Epithelial cell of esophagus (primary cell): ENCODE data around the gene YTHDC1.

Experiments
- DNase-seq: peaks from one replicate; pipeline ENCODE4 v3.0.0; 2010; ENCODE audit warnings: low read depth
- H3K4me3 ChIP-seq: 2 replicates; pipeline ENCODE4 v1.5.1; 2011; ENCODE audit warnings: mild to moderate bottlenecking, low read length, control low read depth
- TF ChIP-seq, protein P1 (sequence below): IDR thresholded peaks from 2 replicates; pipeline ENCODE4 v1.5.1; 2011; ENCODE audit warnings: low read depth, mild to moderate bottlenecking, low read length, control low read depth, inconsistent platforms; ENCODE audit not compliant: insufficient read depth; ENCODE audit errors: missing control alignments

The YTHDC1 gene

DNA sequence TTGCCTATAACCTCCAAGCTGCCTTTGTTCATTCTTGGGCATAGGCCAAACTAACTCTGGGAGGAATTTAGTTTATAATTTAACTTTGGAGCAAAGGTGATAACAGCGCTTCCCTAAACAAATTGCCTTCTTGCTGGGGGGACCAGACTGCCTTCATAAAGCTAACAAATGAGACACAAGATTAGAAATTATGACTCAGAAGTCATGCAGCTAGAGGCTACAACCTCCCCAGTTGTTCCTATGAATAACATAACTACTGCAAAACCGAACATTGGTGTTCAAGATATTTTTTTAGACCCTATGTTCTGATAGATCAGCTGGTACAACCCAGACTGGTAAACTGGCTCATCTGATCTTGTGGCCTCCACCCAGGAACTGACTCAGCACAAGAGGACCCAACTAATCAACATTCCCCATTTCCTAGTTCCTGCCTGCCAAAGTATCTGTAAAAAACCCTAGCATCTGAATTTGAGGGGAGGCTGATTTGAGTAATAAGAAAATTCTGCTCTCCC lies 82.4 kb downstream of the YTHDC1 start:
- TF ChIP-seq, protein P1, sequence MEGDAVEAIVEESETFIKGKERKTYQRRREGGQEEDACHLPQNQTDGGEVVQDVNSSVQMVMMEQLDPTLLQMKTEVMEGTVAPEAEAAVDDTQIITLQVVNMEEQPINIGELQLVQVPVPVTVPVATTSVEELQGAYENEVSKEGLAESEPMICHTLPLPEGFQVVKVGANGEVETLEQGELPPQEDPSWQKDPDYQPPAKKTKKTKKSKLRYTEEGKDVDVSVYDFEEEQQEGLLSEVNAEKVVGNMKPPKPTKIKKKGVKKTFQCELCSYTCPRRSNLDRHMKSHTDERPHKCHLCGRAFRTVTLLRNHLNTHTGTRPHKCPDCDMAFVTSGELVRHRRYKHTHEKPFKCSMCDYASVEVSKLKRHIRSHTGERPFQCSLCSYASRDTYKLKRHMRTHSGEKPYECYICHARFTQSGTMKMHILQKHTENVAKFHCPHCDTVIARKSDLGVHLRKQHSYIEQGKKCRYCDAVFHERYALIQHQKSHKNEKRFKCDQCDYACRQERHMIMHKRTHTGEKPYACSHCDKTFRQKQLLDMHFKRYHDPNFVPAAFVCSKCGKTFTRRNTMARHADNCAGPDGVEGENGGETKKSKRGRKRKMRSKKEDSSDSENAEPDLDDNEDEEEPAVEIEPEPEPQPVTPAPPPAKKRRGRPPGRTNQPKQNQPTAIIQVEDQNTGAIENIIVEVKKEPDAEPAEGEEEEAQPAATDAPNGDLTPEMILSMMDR = no peak
- peak; percentile 40 for DNase-seq
- no peak overlapping the region for H3K4me3 ChIP-seq

DNA sequence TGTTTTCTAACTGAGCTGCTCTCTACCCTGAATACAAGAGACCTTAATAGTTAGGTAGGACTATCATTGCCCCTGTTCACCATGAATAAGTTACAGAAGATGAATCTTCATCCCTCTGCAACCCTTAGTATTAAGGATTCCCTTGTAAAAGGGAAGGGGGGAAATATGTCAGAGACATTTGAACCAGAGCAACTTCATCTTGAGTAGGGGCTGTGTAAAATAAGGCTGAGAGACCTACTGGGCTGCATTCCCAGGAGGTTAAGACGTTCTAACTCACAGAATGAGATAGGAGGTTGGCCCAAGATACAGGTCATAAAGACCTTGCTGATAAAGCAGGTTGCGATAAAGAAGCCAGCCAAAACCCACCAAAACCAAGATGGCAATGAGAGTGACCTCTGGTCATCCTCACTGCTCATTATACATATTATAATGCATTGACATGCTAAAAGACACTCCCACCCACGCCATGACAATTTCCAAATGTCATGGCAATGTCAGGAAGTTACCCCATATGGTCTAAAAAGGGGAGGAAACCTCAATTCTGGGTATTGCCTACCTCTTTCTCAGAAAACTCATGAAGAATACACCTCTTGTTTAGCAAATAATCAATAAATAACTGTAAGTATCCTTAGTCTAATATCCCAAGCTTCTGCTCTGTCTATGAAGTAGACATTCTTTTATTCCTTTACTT lies 84.9 kb downstream of the YTHDC1 start:
- DNase-seq = no peak
- H3K4me3 ChIP-seq = no peak overlapping the region
- TF ChIP-seq, protein P1 = no peak
